K562 (cell line): Measurements from ENCODE around the gene BTBD2. TPM values are rescaled to one million over a fixed set of nuclear protein-coding genes. Genes with fewer than 3 reads are reported as not detected.
A peak's percentile ranks its signal among the peaks of the same experiment; 100 is the strongest.

Source experiments
- CBFA2T2 ChIP-seq: fragments of 450-650 bp; conservative IDR thresholded peaks from 2 replicates; pipeline ENCODE4 v1.6.1; 2017; ENCODE audit warnings: mild to moderate bottlenecking
- CGGBP1 ChIP-seq: fragments of 250-450 bp; sonication (Bioruptor Pico); IDR thresholded peaks from 2 replicates; pipeline ENCODE4 v1.9.0; 2021; ENCODE audit warnings: mild to moderate bottlenecking
- HEY1 ChIP-seq: fragments of 250-450 bp; sonication (Bioruptor Pico); IDR thresholded peaks from 2 replicates; pipeline ENCODE4 v1.5.0; 2020; ENCODE audit warnings: mild to moderate bottlenecking, moderate library complexity, borderline replicate concordance
- HMBOX1 ChIP-seq: sonication (generic); IDR thresholded peaks from 2 replicates; pipeline ENCODE4 v1.6.1; 2016
- JUND ChIP-seq, 2 experiments: IDR thresholded peaks; 2 replicates in 1 of 2; 3 replicates in 1 of 2; pipeline ENCODE4 v1.6.1; 2011; ENCODE audit warnings: borderline replicate concordance in 2 of 2, low read depth in 2 of 2, low read length in 2 of 2, improper control_type of control experiment in 1 of 2, missing biosample characterization in 1 of 2, missing genetic modification characterization in 1 of 2, missing genetic modification reagents in 1 of 2
- POLR2A ChIP-seq: fragments of 450-650 bp; conservative IDR thresholded peaks from 2 replicates; pipeline ENCODE4 v1.6.1; 2016
- PRDM10 ChIP-seq: fragments of 450-650 bp; IDR thresholded peaks from 2 replicates; pipeline ENCODE4 v1.6.1; 2018; ENCODE audit not compliant: partially characterized antibody
- SRSF1 ChIP-seq: fragments of 200-400 bp; formaldehyde crosslinking; IDR thresholded peaks from 2 replicates; pipeline ENCODE4 v1.6.1; 2017; ENCODE audit warnings: mild to moderate bottlenecking, low read depth, low read length, moderate library complexity
- SRSF9 ChIP-seq: fragments of 200-400 bp; formaldehyde crosslinking; IDR thresholded peaks from 2 replicates; pipeline ENCODE4 v1.6.1; 2017; ENCODE audit warnings: low read depth, low read length, borderline replicate concordance
- TAL1 ChIP-seq: fragments of 450-650 bp; IDR thresholded peaks from 2 replicates; pipeline ENCODE4 v1.6.1; 2016; ENCODE audit warnings: mild to moderate bottlenecking
- TCF7L2 ChIP-seq: fragments of 150-350 bp; IDR thresholded peaks from 2 replicates; pipeline ENCODE4 v1.6.1; 2016; ENCODE audit warnings: low read depth, mild to moderate bottlenecking, low read length, moderate library complexity
- TEAD1 ChIP-seq, 2 experiments: fragments of 450-650 bp in 1 of 2; sonication (generic) in 1 of 2; formaldehyde crosslinking; IDR thresholded peaks; 2 replicates each; pipeline versions ENCODE4 v1.4.0 to v1.8.0; 2020 to 2022; ENCODE audit warnings: mild to moderate bottlenecking in 2 of 2, missing genetic modification reagents in 1 of 2
- TFE3 ChIP-seq: fragments of 450-650 bp; formaldehyde crosslinking; IDR thresholded peaks from 2 replicates; pipeline ENCODE4 v1.4.0; 2020; ENCODE audit warnings: mild to moderate bottlenecking, mixed read lengths
- ZBTB12 ChIP-seq: fragments of 250-450 bp; sonication (Bioruptor Pico); IDR thresholded peaks from 2 replicates; pipeline ENCODE4 v1.4.0; 2020
- ZBTB43 ChIP-seq: sonication (generic); formaldehyde crosslinking; IDR thresholded peaks from 2 replicates; pipeline ENCODE4 v1.8.0; 2023; ENCODE audit warnings: mild to moderate bottlenecking, missing genetic modification reagents
- ZNF347 ChIP-seq: fragments of 450-650 bp; formaldehyde crosslinking; IDR thresholded peaks from 2 replicates; pipeline ENCODE4 v1.4.0; 2020; ENCODE audit warnings: low read depth, mild to moderate bottlenecking, moderate library complexity
- ZNF76 ChIP-seq: fragments of 250-450 bp; sonication (Bioruptor Pico); IDR thresholded peaks from 2 replicates; pipeline ENCODE4 v1.4.0; 2020; ENCODE audit warnings: mild to moderate bottlenecking, moderate library complexity, borderline replicate concordance
- ZSCAN29 ChIP-seq: fragments of 450-650 bp; IDR thresholded peaks from 2 replicates; pipeline ENCODE4 v1.6.1; 2017
- polyA plus RNA-seq, 8 experiments: library from polyadenylated mRNA; depleted of rRNA in 4 of 8; stranded (reverse) in 5 of 8; unstranded in 3 of 8; fragments of >200 nt; fragmentation: Nextera tagmentation in 2 of 8; fragmentation: Illumina TruSeq in 1 of 8; extraction: Ambion mirVana in 2 of 8; extraction: Trizol in 1 of 8; gene quantifications; 2 replicates each; pipeline versions ENCODE4 v1.2.1 to v1.2.3, GENCODE V29; 2011 to 2014; ENCODE audit warnings: inconsistent platforms in 1 of 8, missing spikeins in 1 of 8
- total RNA-seq, 7 experiments: library from RNA; depleted of rRNA in 6 of 7; stranded (reverse); fragments of >200 nt in 6 of 7; fragmentation: Illumina TruSeq in 2 of 7; extraction: Trizol in 2 of 7; gene quantifications; 2 replicates each; pipeline versions ENCODE4 v1.2.1 to v1.2.3, GENCODE V29; 2011 to 2021; ENCODE audit warnings: low replicate concordance in 1 of 7

Gene BTBD2
- total and polyA plus RNA-seq, 9 of the 15 experiments (the other 6 are each of a cell fraction or from before 2014, with no cell fraction given) = 0.10 to 15.6 (median 6.9) TPM

GRCh38 chr19:2059422-2060201 is 44.1 kb upstream of the BTBD2 start (continued):
- no peak; the same call in none of the 2 replicates for TF ChIP-seq ZBTB12
- TF ChIP-seq HEY1 = peak; percentile 1; the same call in 1 of the 2 replicates
- TF ChIP-seq TEAD1 (CRISPR knock-in tag; IDR thresholded peaks at IDR 0.05) = peak; percentile 67 to 78; a peak in 3 of 4 replicates
- no peak for TF ChIP-seq TAL1
- no peak for TF ChIP-seq TFE3 (CRISPR knock-in tag)
- no peak for TF ChIP-seq TCF7L2
- TF ChIP-seq PRDM10 = peak; percentile 28
- TF ChIP-seq CBFA2T2 = no peak; the same call in 1 of the 2 replicates
- no peak for TF ChIP-seq SRSF9
- TF ChIP-seq POLR2A = peak; percentile 77
- TF ChIP-seq ZBTB43 = no peak
- TF ChIP-seq SRSF1 = no peak
- no peak for TF ChIP-seq CGGBP1
- no peak; the same call in none of the 2 replicates for TF ChIP-seq ZNF76 (CRISPR knock-in tag)
- no peak for TF ChIP-seq HMBOX1
- TF ChIP-seq ZSCAN29 = no peak
- TF ChIP-seq ZNF347 (CRISPR knock-in tag) = no peak
- TF ChIP-seq JUND (IDR thresholded peaks at IDR 0.05; ENCODE audit: borderline replicate concordance, low read depth, low read length) = peak; percentile 98
- TF ChIP-seq JUND (tag; IDR thresholded peaks at IDR 0.05; ENCODE audit: borderline replicate concordance, low read depth, low read length) = peak; percentile 91; the same call in 1 of the 3 replicates
